Stimulated activated CD8-positive, alpha-beta memory T cell treated with anti-CD3 and anti-CD28 coated beads, Interleukin-15, amount 100 ng/mL, for 4 hours (primary cell): ENCODE results near the gene LY6G6D.

Experiments used
- DNase-seq, 2 donors: peaks; one replicate each; pipeline ENCODE4 v3.0.0-alpha.2; 2020; ENCODE audit warnings: low read depth in 2 of 2

Gene LY6G6D

DNA sequence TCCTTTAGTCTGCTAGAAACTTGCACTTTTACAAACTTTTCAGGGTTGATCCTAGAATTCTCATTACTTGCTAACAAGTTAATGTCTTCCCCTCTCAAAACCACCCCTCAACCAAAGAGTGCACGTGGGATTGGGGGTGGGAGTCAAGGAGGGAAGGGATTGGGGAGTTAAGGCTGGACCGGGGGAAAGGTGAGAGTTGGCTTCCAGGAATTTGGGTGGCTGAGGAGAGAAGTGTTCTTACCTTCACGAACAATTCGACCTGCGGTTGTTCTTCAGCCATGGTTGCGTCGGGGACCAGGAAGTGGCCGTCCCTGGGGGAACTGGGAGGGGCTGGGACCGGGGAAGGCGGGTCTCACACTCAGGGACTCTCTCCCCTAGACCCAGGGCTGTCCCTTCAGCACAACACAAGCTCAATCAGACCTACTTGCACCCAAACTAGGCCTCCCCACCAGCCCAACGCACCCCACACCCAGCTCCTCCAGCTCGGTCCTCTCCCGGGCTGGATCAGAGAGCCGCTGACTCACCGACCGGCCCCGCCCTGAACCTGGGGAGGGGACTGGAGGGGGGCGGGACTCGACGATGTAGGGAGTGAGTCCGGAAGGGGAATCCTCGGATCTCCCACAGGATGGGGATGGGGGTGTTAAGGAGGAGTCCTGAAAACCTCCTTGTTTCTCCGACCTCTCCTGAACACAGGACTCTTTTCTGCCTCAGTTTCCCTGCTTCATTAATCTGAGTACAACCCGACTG lies 21.0 kb downstream of the LY6G6D start, which contains the start of gene CLIC1:
TSS of gene CLIC1 (minus strand) at position 510 of the 747 bp plus-strand sequence. CDS start at position 280, 230 bp downstream.
- peak; percentile 54 to 60 for DNase-seq

DNA sequence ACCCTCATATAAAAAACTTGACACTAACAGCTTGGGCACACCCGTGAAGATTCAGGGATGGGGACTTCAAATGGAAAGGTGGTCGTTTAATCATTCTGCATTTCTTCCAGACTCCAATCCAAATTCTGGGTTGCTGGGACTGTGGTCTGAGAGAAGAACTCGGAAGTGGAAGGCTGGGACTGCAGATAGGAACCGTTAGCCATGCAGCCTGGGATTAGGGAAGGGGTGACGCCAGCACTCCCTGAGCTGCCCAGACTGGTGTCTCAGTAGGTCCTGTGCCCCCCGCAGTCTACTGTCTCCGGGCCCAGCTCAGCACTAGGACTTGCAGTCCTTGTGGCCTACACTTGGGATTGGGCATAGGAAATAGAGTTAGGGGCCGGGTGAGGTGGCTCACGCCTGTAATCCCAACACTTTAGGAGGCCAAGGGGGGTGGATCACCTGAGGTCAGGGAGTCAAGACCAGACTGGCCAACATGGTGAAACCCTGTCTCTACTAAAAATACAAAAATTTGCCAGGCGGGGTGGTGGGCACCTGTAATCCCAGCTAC lies 21.7 kb downstream of the LY6G6D start:
- no peak for DNase-seq

DNA sequence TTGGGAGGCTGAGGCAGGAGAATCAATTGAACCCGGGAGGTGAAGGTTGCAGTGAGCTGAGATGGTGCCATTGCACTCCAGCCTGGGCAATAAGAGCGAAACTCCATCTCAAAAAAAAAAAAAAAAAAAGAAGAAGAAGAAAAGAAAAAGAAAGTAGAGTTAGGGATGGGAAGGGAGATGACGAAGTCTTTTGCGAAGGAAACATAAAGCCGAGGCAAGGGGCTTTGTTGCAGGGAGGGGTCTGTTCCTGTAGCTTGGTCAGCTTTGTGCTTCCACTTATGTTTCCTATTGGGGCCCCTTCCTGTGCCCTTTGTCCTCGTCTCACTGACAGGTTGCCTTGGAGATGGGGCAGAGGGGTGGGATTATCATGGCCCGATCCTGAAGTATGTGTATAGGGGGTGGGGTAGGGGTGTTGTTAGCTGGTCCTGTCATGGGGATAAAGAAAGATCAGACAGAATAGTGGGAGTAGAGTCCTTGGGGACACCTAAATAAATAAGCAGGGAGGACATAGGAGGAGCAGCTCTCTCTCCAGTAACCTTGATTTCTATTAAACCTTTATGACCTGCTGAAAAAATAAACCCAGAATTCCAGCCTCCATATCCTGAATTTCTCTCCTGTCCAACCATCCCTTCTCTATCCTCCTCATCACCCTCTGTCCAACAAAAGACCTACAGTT lies 22.3 kb downstream of the LY6G6D start:
- no peak for DNase-seq

DNA sequence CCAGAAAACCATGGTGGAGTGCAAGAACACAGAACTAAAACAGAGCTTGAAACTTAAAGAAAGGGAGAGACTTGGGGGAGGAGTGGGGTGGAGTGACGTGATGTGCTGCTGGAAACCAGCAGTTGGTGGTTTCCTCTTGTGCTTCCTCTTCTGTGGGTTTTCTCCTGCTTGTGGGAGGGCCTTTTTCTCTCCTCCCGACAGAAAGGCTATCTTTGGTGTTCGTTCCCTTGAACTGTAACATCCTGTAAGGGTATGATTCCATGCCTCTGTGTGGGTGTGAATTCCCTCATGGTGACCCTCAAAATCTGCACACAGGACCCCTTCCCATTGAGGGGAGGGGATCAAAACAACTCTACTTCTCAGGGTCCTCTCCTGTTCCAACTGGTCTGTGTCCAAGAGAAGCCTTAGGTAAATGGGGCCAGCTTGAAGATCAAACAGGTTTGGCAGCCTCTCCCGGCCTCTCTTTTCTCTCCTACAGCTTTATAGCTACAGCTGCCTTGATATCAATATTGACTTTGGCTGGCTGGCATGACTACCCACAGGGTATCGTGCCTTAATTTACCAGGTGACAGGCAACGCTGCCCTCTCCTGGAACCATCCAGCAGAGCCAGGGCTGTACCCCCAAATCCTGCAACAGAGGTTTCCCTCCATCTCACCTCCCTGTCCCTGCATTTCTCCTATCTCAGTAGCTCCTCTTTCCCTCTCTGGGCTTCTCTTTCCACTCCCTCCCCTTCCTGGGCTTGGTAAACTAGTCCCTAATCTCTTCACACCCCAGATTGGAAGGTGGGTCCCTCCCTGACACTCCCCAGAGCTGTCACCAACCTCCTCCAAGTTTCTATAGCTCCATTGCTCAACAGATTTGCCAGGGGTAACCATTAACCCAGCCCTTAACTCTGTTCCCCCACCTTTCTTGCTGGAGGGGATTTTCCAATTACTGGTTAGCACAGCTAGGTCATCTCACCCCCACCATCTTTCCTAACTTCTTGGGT lies 23.1 kb downstream of the LY6G6D start:
- peak; percentile 28 to 52 for DNase-seq

DNA sequence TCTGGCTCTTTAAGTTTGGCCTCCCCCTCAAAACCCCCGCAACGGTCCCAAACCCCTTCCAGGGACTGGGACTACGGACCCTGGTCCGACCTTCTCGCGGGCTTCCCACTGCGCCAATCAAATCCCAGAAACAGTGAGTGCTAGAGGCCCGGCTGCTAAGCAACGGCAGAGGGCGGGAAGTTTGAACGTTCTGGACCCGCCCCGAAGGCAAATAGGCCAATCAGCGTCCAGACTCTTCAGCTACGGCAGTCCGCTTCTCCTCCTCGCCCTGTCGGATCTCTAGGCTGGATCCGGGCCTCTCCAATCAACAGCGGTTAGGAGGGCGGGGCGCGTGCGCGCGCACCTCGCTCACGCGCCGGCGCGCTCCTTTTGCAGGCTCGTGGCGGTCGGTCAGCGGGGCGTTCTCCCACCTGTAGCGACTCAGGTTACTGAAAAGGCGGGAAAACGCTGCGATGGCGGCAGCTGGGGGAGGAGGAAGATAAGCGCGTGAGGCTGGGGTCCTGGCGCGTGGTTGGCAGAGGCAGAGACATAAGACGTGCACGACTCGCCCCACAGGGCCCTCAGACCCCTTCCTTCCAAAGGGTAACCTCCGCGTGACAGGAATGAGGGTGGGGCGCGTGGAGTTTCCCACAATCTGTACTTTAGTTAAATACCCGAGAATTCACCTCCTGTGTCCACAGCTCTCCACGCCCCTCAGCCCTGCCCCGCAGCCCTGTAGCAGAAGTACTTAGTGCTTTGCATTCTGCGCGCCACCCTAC lies 24.7 kb downstream of the LY6G6D start, which contains the start of gene MSH5:
TSS of gene MSH5 (plus strand) at position 367 of the 758 bp plus-strand sequence. CDS start 462 bp downstream, outside the sequence.
- peak; percentile 88 to 91 for DNase-seq

DNA sequence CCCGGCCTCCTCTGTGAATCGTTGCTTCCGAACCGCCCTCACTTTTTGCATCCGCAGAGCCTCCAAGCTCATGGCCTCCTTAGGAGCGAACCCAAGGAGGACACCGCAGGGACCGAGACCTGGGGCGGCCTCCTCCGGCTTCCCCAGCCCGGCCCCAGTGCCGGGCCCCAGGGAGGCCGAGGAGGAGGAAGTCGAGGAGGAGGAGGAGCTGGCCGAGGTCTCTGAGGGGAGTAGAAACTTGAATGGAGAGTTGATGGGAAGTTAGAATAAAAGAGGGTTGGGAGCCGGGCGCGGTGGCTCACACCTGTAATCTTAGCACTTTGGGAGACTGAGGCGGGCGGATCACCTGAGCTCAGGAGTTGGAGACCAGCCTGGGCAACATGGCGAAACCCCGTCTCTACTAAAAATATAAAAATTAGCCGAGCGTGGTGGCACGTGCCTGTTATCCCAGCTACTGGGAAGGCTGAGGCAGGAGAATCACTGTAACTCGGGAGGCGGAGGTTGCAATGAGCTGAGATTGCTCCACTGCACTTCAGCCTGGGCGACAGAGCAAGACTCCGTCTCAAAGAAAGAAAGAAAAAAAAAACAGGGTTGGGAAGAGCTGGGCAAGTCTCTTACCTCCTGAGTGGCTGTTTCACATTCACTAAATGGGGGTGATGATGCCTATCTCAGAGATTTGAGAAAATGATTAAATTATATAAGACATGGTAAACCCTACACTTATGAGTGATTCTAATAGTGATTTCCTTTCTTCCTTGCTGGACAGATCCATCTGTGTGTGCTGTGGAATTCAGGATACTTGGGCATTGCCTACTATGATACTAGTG lies 25.5 kb downstream of the LY6G6D start:
- DNase-seq: no peak

DNA sequence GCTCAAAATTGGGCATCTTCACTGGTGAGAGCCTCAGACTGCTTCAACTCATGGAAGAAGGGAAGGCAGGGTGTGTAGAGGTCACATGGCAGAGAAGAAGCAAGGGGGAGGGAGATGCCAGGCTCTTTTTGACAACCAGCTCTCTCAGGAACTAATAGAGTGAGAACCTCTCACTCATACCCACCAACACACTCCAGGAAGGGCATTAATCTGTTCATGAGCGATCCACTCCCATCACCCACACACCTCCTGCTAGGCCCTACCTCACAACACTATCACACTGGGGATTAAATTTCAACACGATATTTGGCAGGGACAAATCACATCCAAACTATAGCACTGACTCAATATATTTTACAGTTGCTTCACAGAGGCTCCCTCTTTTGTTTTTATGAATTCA lies 26.7 kb downstream of the LY6G6D start:
- DNase-seq: no peak

DNA sequence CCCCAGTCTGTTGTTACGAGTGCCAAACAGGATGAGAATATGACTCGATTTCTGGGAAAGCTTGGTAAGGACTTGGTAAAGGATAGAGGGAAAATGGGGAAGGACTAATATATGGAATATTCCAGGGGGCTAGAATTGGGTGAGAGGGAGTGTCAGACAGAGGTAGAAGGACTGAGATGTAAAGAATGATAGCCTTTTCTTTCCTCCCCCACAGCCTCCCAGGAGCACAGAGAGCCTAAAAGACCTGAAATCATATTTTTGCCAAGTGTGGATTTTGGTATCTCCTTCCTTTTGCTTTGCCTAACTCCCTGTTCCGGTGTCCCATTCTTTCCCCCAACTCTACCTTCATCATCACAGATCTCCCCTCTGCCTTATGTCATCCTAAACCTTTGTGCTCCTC lies 27.7 kb downstream of the LY6G6D start:
- no peak for DNase-seq

DNA sequence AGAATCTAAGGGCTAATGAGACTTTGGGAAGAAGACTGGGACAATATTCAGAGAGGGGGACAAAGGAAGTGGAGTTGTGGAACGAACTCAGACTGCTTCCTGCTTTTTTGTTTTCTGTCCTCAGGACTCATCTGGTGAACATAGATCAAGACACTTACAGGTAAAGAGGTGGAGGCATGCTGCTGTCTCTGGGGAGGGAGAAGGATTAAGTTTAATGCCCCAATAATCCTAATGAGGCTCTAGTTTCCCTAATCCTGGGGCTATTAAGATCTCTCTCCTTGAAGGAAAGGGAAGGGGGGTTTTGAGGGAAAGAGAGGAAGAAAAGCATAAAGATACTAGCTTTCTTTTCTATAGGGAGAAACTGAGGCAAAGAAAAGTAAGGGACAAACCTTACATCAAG lies 29.3 kb downstream of the LY6G6D start:
- DNase-seq: no peak

DNA sequence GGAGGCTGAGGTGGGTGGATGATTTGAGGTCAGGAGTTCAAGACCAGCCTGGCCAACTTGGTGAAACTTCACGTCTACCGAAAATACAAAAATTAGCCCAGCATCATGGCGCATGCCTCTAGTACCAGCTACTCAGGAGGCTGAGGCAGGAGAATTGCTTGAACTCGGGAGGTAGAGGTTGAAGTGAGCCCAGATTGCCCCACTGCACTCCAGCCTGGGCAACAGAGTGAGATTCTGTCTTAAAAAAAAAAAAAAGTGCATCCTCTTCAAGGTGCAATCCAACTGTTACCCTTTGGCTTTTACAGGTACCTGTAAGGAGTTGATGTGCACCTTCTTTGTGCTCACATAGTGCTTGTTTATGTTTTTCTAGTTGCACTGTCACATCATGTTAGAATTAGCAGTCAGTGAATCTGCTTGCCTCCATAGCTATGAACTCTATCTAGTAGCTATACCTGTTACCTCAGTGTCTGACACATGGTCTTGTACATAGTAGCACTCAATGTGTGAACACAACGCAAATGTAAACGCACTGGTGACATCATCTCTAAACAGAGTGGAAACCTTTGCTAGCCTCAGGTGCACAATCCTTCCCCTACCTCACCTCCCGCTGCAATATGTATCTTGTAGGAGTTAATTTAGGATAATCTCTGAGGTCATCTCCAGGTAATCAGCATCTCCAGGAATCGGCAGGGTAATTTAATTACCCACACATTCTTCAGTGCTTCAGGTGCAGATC lies 34.3 kb downstream of the LY6G6D start:
- no peak for DNase-seq

DNA sequence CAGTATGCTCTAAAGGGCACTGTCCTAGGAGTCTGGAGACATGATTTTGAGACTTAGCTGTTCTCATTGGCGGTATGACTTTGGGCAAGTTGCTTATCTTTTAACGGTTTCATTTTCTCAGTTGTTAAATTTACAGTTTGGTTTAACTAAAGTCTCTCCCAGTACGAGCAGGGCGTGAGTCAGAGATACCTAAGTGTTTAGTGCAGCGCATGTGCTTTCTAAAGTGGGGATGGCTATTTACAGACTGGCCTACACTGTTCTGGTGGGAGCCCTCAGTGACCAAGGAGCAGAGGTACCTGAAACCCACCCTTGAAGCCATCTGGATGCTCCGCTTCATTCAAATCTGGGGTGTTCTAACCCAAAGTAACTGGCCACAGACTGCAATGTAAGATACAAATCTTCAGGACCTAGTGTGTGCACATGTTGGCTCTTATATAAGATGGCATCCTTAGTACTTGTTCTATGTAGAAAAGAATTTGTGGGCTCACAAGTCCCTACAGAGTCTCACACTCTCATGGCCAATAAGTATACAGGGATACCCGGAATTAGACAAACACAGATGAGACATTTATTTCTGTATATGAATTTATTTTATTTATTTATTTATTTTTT lies 35.4 kb downstream of the LY6G6D start:
- no peak for DNase-seq

DNA sequence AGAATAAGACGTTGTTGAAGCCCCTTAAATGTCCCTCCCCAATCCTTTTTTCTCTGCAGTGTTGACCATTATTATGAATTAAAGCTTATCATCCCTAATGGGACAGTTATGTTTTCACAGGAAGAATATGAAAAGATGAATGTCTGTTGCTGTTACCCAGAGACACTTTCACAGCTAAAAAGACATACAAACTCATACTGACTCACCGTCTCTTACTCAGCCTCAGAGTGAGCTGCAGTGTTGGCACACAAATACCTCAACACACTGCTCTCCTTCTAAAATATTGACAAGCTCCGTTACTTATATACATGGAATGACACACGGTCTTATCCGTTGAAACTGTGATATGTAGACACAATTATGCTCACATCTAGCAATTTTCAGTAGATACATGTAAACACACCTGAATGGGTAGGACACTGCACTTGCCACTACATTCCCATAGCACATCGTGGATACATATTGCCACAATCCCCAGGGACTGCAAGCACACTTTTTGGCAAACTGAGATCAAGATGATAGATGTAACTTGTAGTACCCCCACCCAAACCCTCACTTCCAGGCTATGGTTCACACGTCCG lies 37.7 kb downstream of the LY6G6D start:
- DNase-seq: no peak

DNA sequence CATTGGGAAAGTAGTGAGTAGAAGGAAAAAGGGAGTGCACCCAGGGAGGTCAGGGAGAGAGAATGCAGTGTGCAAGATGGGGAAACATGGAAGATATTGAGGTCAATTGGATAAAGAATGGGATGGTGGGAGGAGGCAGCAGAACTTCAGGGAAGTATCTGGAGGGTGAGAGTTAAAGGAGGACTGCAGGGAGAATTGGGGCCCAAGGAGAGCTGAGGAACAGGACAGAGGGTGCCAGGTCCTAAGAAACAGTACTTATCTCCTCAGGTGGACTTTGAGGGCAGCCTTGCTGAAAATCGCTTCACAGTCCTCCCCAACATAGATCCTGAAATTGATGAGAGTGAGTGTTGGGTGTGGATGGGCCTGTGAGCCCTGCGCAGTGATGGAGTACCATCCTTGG lies 43.1 kb downstream of the LY6G6D start:
- DNase-seq: no peak

DNA sequence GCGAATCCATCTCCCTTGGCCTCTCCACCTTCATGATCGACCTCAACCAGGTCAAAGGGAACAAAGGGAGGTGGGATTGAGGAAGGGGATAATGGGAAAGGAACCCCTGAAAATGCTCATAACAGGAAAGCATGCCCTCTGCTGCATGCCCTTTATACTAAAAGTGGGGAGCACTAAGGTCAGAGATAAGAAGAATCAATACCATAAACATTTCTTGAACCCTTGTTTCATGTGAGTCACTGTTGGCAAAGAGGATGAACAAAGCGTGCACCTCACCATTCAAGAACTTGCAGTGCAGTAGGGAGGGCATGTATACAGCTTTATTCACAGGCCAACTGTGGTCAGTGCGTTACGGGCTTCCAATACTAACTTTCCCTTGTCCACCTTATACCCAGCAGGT lies 45.6 kb downstream of the LY6G6D start:
- no peak for DNase-seq

DNA sequence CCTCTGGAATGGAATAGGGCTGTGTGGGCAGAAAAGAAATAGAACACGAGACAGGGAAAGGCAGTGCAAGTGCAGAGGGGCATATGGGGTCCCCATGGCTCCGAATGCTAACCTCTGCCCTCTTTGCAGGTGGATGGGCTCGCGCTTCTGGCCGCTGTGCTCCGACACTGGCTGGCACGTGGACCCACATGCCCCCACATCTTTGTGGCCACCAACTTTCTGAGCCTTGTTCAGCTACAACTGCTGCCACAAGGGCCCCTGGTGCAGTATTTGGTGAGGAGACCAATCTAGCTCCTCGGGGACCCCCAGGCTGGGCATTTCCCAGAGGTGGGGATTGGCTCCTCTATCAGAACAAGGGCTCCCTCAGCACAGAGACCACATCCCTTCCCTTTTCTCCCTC lies 46.2 kb downstream of the LY6G6D start:
- no peak for DNase-seq

DNA sequence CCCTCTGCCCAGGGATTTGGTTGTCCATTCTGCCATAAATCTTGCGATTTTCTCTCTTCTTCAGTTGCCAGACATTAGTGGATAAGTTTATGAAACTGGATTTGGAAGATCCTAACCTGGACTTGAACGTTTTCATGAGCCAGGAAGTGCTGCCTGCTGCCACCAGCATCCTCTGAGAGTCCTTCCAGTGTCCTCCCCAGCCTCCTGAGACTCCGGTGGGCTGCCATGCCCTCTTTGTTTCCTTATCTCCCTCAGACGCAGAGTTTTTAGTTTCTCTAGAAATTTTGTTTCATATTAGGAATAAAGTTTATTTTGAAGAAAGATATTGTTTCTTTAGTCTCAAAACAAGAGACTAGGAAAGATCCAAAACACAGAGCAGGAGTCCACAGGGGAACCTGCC lies 47.2 kb downstream of the LY6G6D start, which contains the start of gene SAPCD1:
TSS of gene SAPCD1 (plus strand) at position 301 of the 400 bp plus-strand sequence. CDS start 399 bp downstream, outside the sequence.
- DNase-seq: no peak

DNA sequence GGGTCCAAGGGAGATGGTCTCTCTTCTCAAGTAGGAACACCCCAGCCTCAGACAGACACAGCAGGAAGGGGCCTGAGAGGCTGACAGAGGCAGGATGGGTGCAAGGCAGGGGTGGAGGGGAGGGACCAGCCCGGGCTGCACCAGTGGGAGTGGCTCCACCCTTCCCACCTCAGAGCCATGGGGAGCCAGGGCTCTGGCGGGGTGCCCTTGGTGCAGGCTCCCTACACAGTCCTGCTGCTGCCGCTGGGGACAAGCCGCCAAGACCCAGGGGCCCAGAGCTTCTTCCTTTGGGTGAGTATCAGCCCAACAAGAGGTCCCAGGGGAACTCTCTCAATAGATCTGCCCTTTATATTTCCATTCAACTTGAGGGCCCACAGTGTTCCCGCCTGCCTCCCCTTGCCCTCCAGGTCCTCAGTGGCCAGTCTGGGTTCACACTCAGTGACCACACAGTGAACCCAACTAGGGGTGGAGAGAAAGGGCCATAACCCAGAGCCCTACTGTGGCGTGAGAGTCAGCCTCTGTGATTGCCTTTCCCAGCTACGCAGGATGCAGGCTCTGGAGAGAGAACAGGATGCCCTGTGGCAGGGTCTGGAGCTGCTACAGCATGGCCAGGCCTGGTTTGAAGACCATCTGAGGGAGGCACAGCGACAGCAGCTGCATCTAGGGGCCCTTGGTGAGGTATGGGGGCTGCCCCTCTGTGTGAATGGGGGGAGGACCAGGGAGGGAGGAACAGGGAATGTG lies 47.9 kb downstream of the LY6G6D start:
- no peak for DNase-seq

DNA sequence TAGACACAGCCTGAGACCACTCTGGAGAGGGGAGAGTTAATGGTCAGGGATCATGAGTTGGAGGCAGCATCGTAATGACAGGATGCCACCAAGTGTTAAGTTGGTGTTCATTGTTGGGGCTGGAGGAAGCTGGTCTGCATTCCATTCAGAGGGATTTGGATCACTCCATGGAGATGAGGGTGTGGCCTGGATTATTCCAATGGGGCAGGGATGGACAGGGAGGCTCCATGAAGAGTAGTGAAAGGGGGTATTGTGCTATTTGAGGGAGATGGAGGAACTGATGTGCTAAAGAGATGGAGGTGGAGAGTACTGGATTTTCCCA lies 48.4 kb downstream of the LY6G6D start:
- no peak for DNase-seq
